CD4-positive, CD25-positive, alpha-beta regulatory T cell (primary cell): ENCODE data around the gene CREB5. TPM values are rescaled to one million over a fixed set of nuclear protein-coding genes. Genes with fewer than 3 reads are reported as not detected.

Source experiments
- ATAC-seq, 2 donors: fragments of 150-1000 bp; cut with Tn5 transposase; one replicate each; pipeline ENCODE4 v1.10.0; 2021; ENCODE audit warnings: low read depth in 2 of 2, moderate number of reproducible peaks in 2 of 2, moderate library complexity in 1 of 2
- DNase-seq, 3 donors: peaks; one replicate each; pipeline versions ENCODE4 v3.0.0 to v3.0.0-alpha.2; 2012 to 2022; ENCODE audit warnings: mixed read lengths in 1 of 3
- H3K27ac ChIP-seq: one replicate; pipeline ENCODE4 v1.7.0; 2013; ENCODE audit warnings: mild to moderate bottlenecking, low read length; ENCODE audit not compliant: insufficient read depth, poor library complexity, severe bottlenecking
- H3K27me3 ChIP-seq: one replicate; pipeline ENCODE4 v1.7.0; 2013; ENCODE audit warnings: low read length; ENCODE audit not compliant: control insufficient read depth, insufficient read depth
- H3K36me3 ChIP-seq: one replicate; pipeline ENCODE4 v1.7.0; 2013; ENCODE audit warnings: mild to moderate bottlenecking, low read length, moderate library complexity; ENCODE audit not compliant: control insufficient read depth, insufficient read depth
- H3K4me1 ChIP-seq: 2 replicates; pipeline ENCODE4 v1.7.0; 2013; ENCODE audit warnings: mild to moderate bottlenecking, low read length; ENCODE audit not compliant: insufficient read depth, control insufficient read depth, poor library complexity, severe bottlenecking
- H3K4me3 ChIP-seq: one replicate; pipeline ENCODE4 v1.7.0; 2013; ENCODE audit warnings: low read depth, mild to moderate bottlenecking, low read length, moderate library complexity
- H3K9me3 ChIP-seq, 2 experiments: 1 replicate in 1 of 2; 2 replicates in 1 of 2; pipeline ENCODE4 v1.7.0; 2013; ENCODE audit warnings: low read length in 2 of 2, mild to moderate bottlenecking in 1 of 2, moderate library complexity in 1 of 2; ENCODE audit not compliant: control insufficient read depth in 2 of 2
- H3K27ac Mint-ChIP-seq, 3 donors: one replicate each; pipeline ENCODE4 v1.8.0; 2020 to 2022; ENCODE audit warnings: mild to moderate bottlenecking in 3 of 3, mixed read lengths in 3 of 3, moderate library complexity in 2 of 3
- H3K27me3 Mint-ChIP-seq: one replicate; pipeline ENCODE4 v1.8.0; 2022; ENCODE audit warnings: mild to moderate bottlenecking, mixed read lengths
- H3K36me3 Mint-ChIP-seq: one replicate; pipeline ENCODE4 v1.8.0; 2020; ENCODE audit warnings: mixed read lengths
- H3K4me1 Mint-ChIP-seq, 4 donors: one replicate each; pipeline ENCODE4 v1.8.0; 2020 to 2022; ENCODE audit warnings: mixed read lengths in 4 of 4, mild to moderate bottlenecking in 1 of 4
- H3K4me3 Mint-ChIP-seq, 4 donors: one replicate each; pipeline ENCODE4 v1.8.0; 2020 to 2022; ENCODE audit warnings: mild to moderate bottlenecking in 4 of 4, mixed read lengths in 4 of 4, moderate library complexity in 3 of 4
- H3K9me3 Mint-ChIP-seq, 7 donors: one replicate each; pipeline ENCODE4 v1.8.0; 2020 to 2022; ENCODE audit warnings: mixed read lengths in 7 of 7, mild to moderate bottlenecking in 3 of 7, moderate library complexity in 2 of 7
- polyA plus RNA-seq, 4 donors: library from polyadenylated mRNA; unstranded; fragments of 300-500 nt; fragmentation: Illumina TruSeq; gene quantifications; one replicate each; pipeline ENCODE4 v1.2.3, GENCODE V29; 2021
- total RNA-seq: library from RNA; stranded (reverse); gene quantifications from one replicate; pipeline ENCODE4 v1.2.3, GENCODE V29; 2022

CREB5 gene
- total and polyA plus RNA-seq, 5 donors from 2014 or later: 1.3 TPM; not detected in 4

GRCh38 chr7:28507525-28508282, 95.4 kb downstream of the CREB5 start:
- ATAC-seq (no peak), DNase-seq (no peak)
- Mint-ChIP-seq H3K27ac (peak overlapping the region in 1 of 3 donors; percentile 22), H3K4me3 (no peak overlapping the region), H3K4me1 (no peaks in the 10 kb centered on the region), H3K9me3 (peaks cover 0 to 2% (median 0%) of the 10 kb centered on the region in 7 donors), H3K36me3 (peaks cover 4% of the 10 kb centered on the region), H3K27me3 (peaks cover 15% of the 10 kb centered on the region)
- H3K27ac ChIP-seq: no peak overlapping the region
- no peaks in the 10 kb centered on the region for H3K4me1 ChIP-seq
- H3K36me3 ChIP-seq: no peaks in the 10 kb centered on the region
- H3K27me3 ChIP-seq: no peaks in the 10 kb centered on the region
- no peak overlapping the region for H3K4me3 ChIP-seq
- no peaks in the 10 kb centered on the region for H3K9me3 ChIP-seq

GRCh38 chr7:28509251-28510025, 97.1 kb downstream of the CREB5 start:
- Mint-ChIP-seq H3K4me3 (no peak overlapping the region), H3K27me3 (peaks cover 15% of the 10 kb centered on the region)

GRCh38 chr7:28510026-28510369, 97.7 kb downstream of the CREB5 start:
- H3K4me3 Mint-ChIP-seq: no peak overlapping the region
- H3K27ac ChIP-seq: no peak overlapping the region
- H3K4me3 ChIP-seq: no peak overlapping the region
- H3K4me1 ChIP-seq: no peaks in the 10 kb centered on the region
- H3K27me3 Mint-ChIP-seq: peaks cover 15% of the 10 kb centered on the region
- DNase-seq (no peak), ATAC-seq (no peak)
- H3K27ac Mint-ChIP-seq: no peak overlapping the region
- H3K9me3 Mint-ChIP-seq: peaks cover 0 to 2% (median 0%) of the 10 kb centered on the region in 7 donors
- no peaks in the 10 kb centered on the region for H3K27me3 ChIP-seq
- H3K36me3 ChIP-seq: no peaks in the 10 kb centered on the region
- H3K4me1 Mint-ChIP-seq: no peaks in the 10 kb centered on the region
- peaks cover 4% of the 10 kb centered on the region for H3K36me3 Mint-ChIP-seq
- no peaks in the 10 kb centered on the region for H3K9me3 ChIP-seq

More at GRCh38 chr7:28509251-28510025, 97.1 kb downstream of the CREB5 start:
- H3K9me3 Mint-ChIP-seq: peaks cover 0 to 2% (median 0%) of the 10 kb centered on the region in 7 donors
- no peaks in the 10 kb centered on the region for H3K4me1 ChIP-seq
- ATAC-seq (peak in 1 of 2 donors; percentile 37), DNase-seq (peak in 1 of 3 donors; percentile 2)
- H3K27ac ChIP-seq: no peak overlapping the region
- peaks cover 4% of the 10 kb centered on the region for H3K36me3 Mint-ChIP-seq
- no peaks in the 10 kb centered on the region for H3K4me1 Mint-ChIP-seq
- no peak overlapping the region for H3K4me3 ChIP-seq
- H3K9me3 ChIP-seq: no peaks in the 10 kb centered on the region
- H3K36me3 ChIP-seq: no peaks in the 10 kb centered on the region
- no peak overlapping the region for H3K27ac Mint-ChIP-seq
- H3K27me3 ChIP-seq: no peaks in the 10 kb centered on the region

GRCh38 chr7:28512668-28513440, 100.5 kb downstream of the CREB5 start:
- no peak overlapping the region for H3K4me3 Mint-ChIP-seq
- H3K27me3 Mint-ChIP-seq: peaks cover 15% of the 10 kb centered on the region
- Histone ChIP-seq H3K36me3 (no peaks in the 10 kb centered on the region), H3K4me3 (no peak overlapping the region), H3K4me1 (no peaks in the 10 kb centered on the region), H3K27me3 (no peaks in the 10 kb centered on the region), H3K9me3 (no peaks in the 10 kb centered on the region), H3K27ac (no peak overlapping the region)
- DNase-seq (no peak), ATAC-seq (no peak)
- H3K4me1 Mint-ChIP-seq: no peaks in the 10 kb centered on the region
- peaks cover 4% of the 10 kb centered on the region for H3K36me3 Mint-ChIP-seq
- H3K27ac Mint-ChIP-seq: no peak overlapping the region
- peaks cover 0 to 2% (median 0%) of the 10 kb centered on the region in 7 donors for H3K9me3 Mint-ChIP-seq

GRCh38 chr7:28516390-28517172, 104.3 kb downstream of the CREB5 start:
- no peaks in the 10 kb centered on the region for H3K36me3 ChIP-seq
- H3K4me3 ChIP-seq: no peak overlapping the region
- H3K27me3 ChIP-seq: no peaks in the 10 kb centered on the region
- Mint-ChIP-seq H3K4me1 (no peaks in the 10 kb centered on the region), H3K27ac (no peak overlapping the region), H3K27me3 (peaks cover 20% of the 10 kb centered on the region), H3K36me3 (no peaks in the 10 kb centered on the region), H3K4me3 (no peak overlapping the region), H3K9me3 (peaks cover 0 to 2% (median 0%) of the 10 kb centered on the region in 7 donors)
- no peak for DNase-seq
- no peaks in the 10 kb centered on the region for H3K9me3 ChIP-seq
- no peak for ATAC-seq
- no peak overlapping the region for H3K27ac ChIP-seq
- no peaks in the 10 kb centered on the region for H3K4me1 ChIP-seq

- no peak overlapping the region for H3K27ac Mint-ChIP-seq
- ATAC-seq: no peak
- Histone ChIP-seq H3K9me3 (no peaks in the 10 kb centered on the region), H3K27ac (no peak overlapping the region), H3K36me3 (no peaks in the 10 kb centered on the region), H3K4me3 (no peak overlapping the region), H3K4me1 (no peaks in the 10 kb centered on the region), H3K27me3 (no peaks in the 10 kb centered on the region)
- no peak for DNase-seq
- H3K27me3 Mint-ChIP-seq: peaks cover 15% of the 10 kb centered on the region
- H3K36me3 Mint-ChIP-seq: no peaks in the 10 kb centered on the region
- H3K4me1 Mint-ChIP-seq: no peaks in the 10 kb centered on the region
- H3K4me3 Mint-ChIP-seq: no peak overlapping the region
- H3K9me3 Mint-ChIP-seq: peaks cover 0 to 2% (median 0%) of the 10 kb centered on the region in 7 donors
These were observed 104.9 kb downstream of the CREB5 start for GRCh38 chr7:28517206-28517605.

- no peak overlapping the region for H3K4me3 ChIP-seq
- Mint-ChIP-seq H3K27ac (no peak overlapping the region), H3K4me3 (no peak overlapping the region), H3K36me3 (no peaks in the 10 kb centered on the region), H3K9me3 (peaks cover 0 to under 1% (median 0%) of the 10 kb centered on the region in 7 donors), H3K4me1 (no peaks in the 10 kb centered on the region), H3K27me3 (peaks cover 13% of the 10 kb centered on the region)
- no peaks in the 10 kb centered on the region for H3K27me3 ChIP-seq
- ATAC-seq: no peak
- H3K36me3 ChIP-seq: no peaks in the 10 kb centered on the region
- H3K27ac ChIP-seq: no peak overlapping the region
- H3K4me1 ChIP-seq: no peaks in the 10 kb centered on the region
- no peak for DNase-seq
- no peaks in the 10 kb centered on the region for H3K9me3 ChIP-seq
These were observed 105.3 kb downstream of the CREB5 start for GRCh38 chr7:28517606-28518005.
